K562 (cell line): Measurements from ENCODE around the gene SAE1. TPM values are rescaled to one million over a fixed set of nuclear protein-coding genes. Genes with fewer than 3 reads are reported as not detected.

ENCODE experiments used
- CAMTA2 ChIP-seq: fragments of 250-450 bp; sonication (Bioruptor Pico); conservative IDR thresholded peaks from 2 replicates; pipeline ENCODE4 v1.5.1; 2022
- CBFA2T2 ChIP-seq: fragments of 450-650 bp; conservative IDR thresholded peaks from 2 replicates; pipeline ENCODE4 v1.6.1; 2017; ENCODE audit warnings: mild to moderate bottlenecking
- DDX20 ChIP-seq: fragments of 450-650 bp; IDR thresholded peaks from 2 replicates; pipeline ENCODE4 v1.6.1; 2016; ENCODE audit warnings: missing genetic modification characterization, low read depth, mild to moderate bottlenecking, missing compliant biosample characterization, moderate library complexity
- MED1 ChIP-seq: sonication (generic); formaldehyde crosslinking; IDR thresholded peaks from 2 replicates; pipeline ENCODE4 v1.8.1; 2023; ENCODE audit warnings: missing genetic modification reagents, borderline replicate concordance
- MTA2 ChIP-seq: fragments of 450-650 bp; IDR thresholded peaks from 2 replicates; pipeline ENCODE4 v1.6.1; 2016; ENCODE audit warnings: low read depth
- MTF1 ChIP-seq: fragments of 250-450 bp; sonication (Bioruptor Pico); IDR thresholded peaks from 2 replicates; pipeline ENCODE4 v1.9.0; 2021; ENCODE audit warnings: moderate library complexity, mild to moderate bottlenecking, inconsistent platforms, borderline replicate concordance
- NR0B1 ChIP-seq: fragments of 450-650 bp; IDR thresholded peaks from one replicate; pipeline ENCODE4 v1.6.1; 2018; ENCODE audit warnings: mild to moderate bottlenecking, moderate library complexity; ENCODE audit not compliant: partially characterized antibody
- PATZ1 ChIP-seq: fragments of 250-450 bp; sonication (Bioruptor Pico); IDR thresholded peaks from 2 replicates; pipeline ENCODE4 v1.5.0; 2020; ENCODE audit warnings: mild to moderate bottlenecking, borderline replicate concordance
- PPARD ChIP-seq: fragments of 250-450 bp; sonication (Bioruptor Pico); IDR thresholded peaks from 2 replicates; pipeline ENCODE4 v1.8.0; 2022; ENCODE audit warnings: inconsistent platforms, mild to moderate bottlenecking, moderate library complexity
- PRMT5 ChIP-seq: sonication (generic); formaldehyde crosslinking; IDR thresholded peaks from 2 replicates; pipeline ENCODE4 v1.5.0; 2020; ENCODE audit warnings: missing genetic modification reagents
- RB1 ChIP-seq: fragments of 450-650 bp; IDR thresholded peaks from 2 replicates; pipeline ENCODE4 v1.6.1; 2017; ENCODE audit warnings: low read depth, mild to moderate bottlenecking
- RNF2 ChIP-seq: sonication (generic); IDR thresholded peaks from 2 replicates; pipeline ENCODE4 v1.6.1; 2016
- SLC30A9 ChIP-seq: fragments of 250-450 bp; sonication (Bioruptor Pico); IDR thresholded peaks from 2 replicates; pipeline ENCODE4 v1.8.0; 2022; ENCODE audit warnings: mild to moderate bottlenecking, moderate library complexity
- SNIP1 ChIP-seq: fragments of 450-650 bp; IDR thresholded peaks from 2 replicates; pipeline ENCODE4 v1.7.1; 2017; ENCODE audit warnings: low read depth, mild to moderate bottlenecking
- SRSF3 ChIP-seq: fragments of 200-400 bp; formaldehyde crosslinking; IDR thresholded peaks from 2 replicates; pipeline ENCODE4 v1.6.1; 2016; ENCODE audit warnings: mild to moderate bottlenecking, low read length, moderate library complexity; ENCODE audit not compliant: insufficient read depth
- TEAD4 ChIP-seq, 2 experiments: sonication (generic) in 1 of 2; formaldehyde crosslinking in 1 of 2; IDR thresholded peaks; 2 replicates each; pipeline versions ENCODE4 v1.6.1 to v1.8.0; 2012 to 2022; ENCODE audit warnings: borderline replicate concordance in 1 of 2, inconsistent platforms in 1 of 2, low read length in 1 of 2, mild to moderate bottlenecking in 1 of 2, missing genetic modification reagents in 1 of 2
- YY1 ChIP-seq, 3 experiments: IDR thresholded peaks; 2 replicates each; pipeline ENCODE4 v1.6.1; 2011; ENCODE audit warnings: low read length in 2 of 3, mild to moderate bottlenecking in 2 of 3, moderate library complexity in 2 of 3, borderline replicate concordance in 1 of 3, control low read depth in 1 of 3, low read depth in 1 of 3; ENCODE audit not compliant: insufficient read depth in 3 of 3, insufficient replicate concordance in 2 of 3, control insufficient read depth in 1 of 3, insufficient read length in 1 of 3; ENCODE audit errors: extremely low read depth in 1 of 3
- ZBTB9 ChIP-seq: fragments of 450-650 bp; formaldehyde crosslinking; IDR thresholded peaks from 2 replicates; pipeline ENCODE4 v1.4.0; 2020; ENCODE audit warnings: mild to moderate bottlenecking, moderate library complexity
- ZC3H11A ChIP-seq: IDR thresholded peaks from 2 replicates; pipeline ENCODE4 v1.6.1; 2012; ENCODE audit warnings: low read depth, low read length, improper control_type of control experiment
- ZC3H4 ChIP-seq: sonication (generic); formaldehyde crosslinking; IDR thresholded peaks from 2 replicates; pipeline ENCODE4 v1.9.0; 2021; ENCODE audit warnings: missing genetic modification reagents, borderline replicate concordance
- ZFP36 ChIP-seq: fragments of 150-350 bp; IDR thresholded peaks from 2 replicates; pipeline ENCODE4 v1.6.1; 2018; ENCODE audit warnings: low read length, low read depth; ENCODE audit not compliant: partially characterized antibody
- ZNF121 ChIP-seq: sonication (generic); formaldehyde crosslinking; conservative IDR thresholded peaks from 2 replicates; pipeline ENCODE4 v1.8.0; 2022; ENCODE audit warnings: missing genetic modification reagents
- ZNF143 ChIP-seq: sonication (generic); formaldehyde crosslinking; IDR thresholded peaks from 2 replicates; pipeline ENCODE4 v1.9.0; 2022; ENCODE audit warnings: mild to moderate bottlenecking, missing genetic modification reagents
- ZNF232 ChIP-seq: sonication (generic); formaldehyde crosslinking; IDR thresholded peaks from 2 replicates; pipeline ENCODE4 v1.8.0; 2022; ENCODE audit warnings: mild to moderate bottlenecking, missing genetic modification reagents
- ZNF57 ChIP-seq: fragments of 450-650 bp; formaldehyde crosslinking; IDR thresholded peaks from 2 replicates; pipeline ENCODE4 v1.4.0; 2020; ENCODE audit warnings: mild to moderate bottlenecking, moderate library complexity
- ZNF75A ChIP-seq: fragments of 450-650 bp; formaldehyde crosslinking; IDR thresholded peaks from 2 replicates; pipeline ENCODE4 v1.4.0; 2020; ENCODE audit warnings: mild to moderate bottlenecking
- ZNF77 ChIP-seq: fragments of 250-450 bp; sonication (Bioruptor Pico); IDR thresholded peaks from 2 replicates; pipeline ENCODE4 v1.5.0; 2020
- polyA plus RNA-seq, 8 experiments: library from polyadenylated mRNA; depleted of rRNA in 4 of 8; stranded (reverse) in 5 of 8; unstranded in 3 of 8; fragments of >200 nt; fragmentation: Nextera tagmentation in 2 of 8; fragmentation: Illumina TruSeq in 1 of 8; extraction: Ambion mirVana in 2 of 8; extraction: Trizol in 1 of 8; gene quantifications; 2 replicates each; pipeline versions ENCODE4 v1.2.1 to v1.2.3, GENCODE V29; 2011 to 2014; ENCODE audit warnings: inconsistent platforms in 1 of 8, missing spikeins in 1 of 8
- total RNA-seq, 7 experiments: library from RNA; depleted of rRNA in 6 of 7; stranded (reverse); fragments of >200 nt in 6 of 7; fragmentation: Illumina TruSeq in 2 of 7; extraction: Trizol in 2 of 7; gene quantifications; 2 replicates each; pipeline versions ENCODE4 v1.2.1 to v1.2.3, GENCODE V29; 2011 to 2021; ENCODE audit warnings: low replicate concordance in 1 of 7

Gene SAE1
- total and polyA plus RNA-seq, 9 of the 15 experiments (the other 6 are each of a cell fraction or from before 2014, with no cell fraction given), result 82.8 to 299 (median 217) TPM

GRCh38 chr19:47099576-47100050 is 31.0 kb upstream of the SAE1 start (continued):
- TF ChIP-seq ZBTB9 (CRISPR knock-in tag), result no peak
- no peak for TF ChIP-seq SRSF3
- TF ChIP-seq PRMT5 (CRISPR knock-in tag), result no peak
- no peak for TF ChIP-seq ZNF232 (CRISPR knock-in tag)
- no peak for TF ChIP-seq PATZ1
- peak in 1 of 3 experiments; percentile 46 for TF ChIP-seq YY1 (IDR thresholded peaks at IDR 0.05; ENCODE audit: borderline replicate concordance in 1 of 3, control insufficient read depth in 1 of 3, extremely low read depth in 1 of 3, insufficient read depth in 3 of 3, insufficient read length in 1 of 3, insufficient replicate concordance in 2 of 3, low read depth in 1 of 3, low read length in 2 of 3)
- no peak for TF ChIP-seq ZNF57 (CRISPR knock-in tag)
- TF ChIP-seq ZNF75A (CRISPR knock-in tag), result no peak
- no peak for TF ChIP-seq NR0B1
- no peak for TF ChIP-seq ZC3H4
- TF ChIP-seq SNIP1, result no peak
- no peak for TF ChIP-seq CAMTA2 (CRISPR knock-in tag)
- no peak for TF ChIP-seq SLC30A9
- TF ChIP-seq ZFP36, result no peak
- no peak for TF ChIP-seq RNF2
- TF ChIP-seq ZC3H11A, result no peak
- TF ChIP-seq RB1, result no peak
- TF ChIP-seq ZNF77 (CRISPR knock-in tag), result no peak
- TF ChIP-seq MTF1 (CRISPR knock-in tag), result no peak
- peak; percentile 19; the same call in 1 of the 2 replicates for TF ChIP-seq CBFA2T2
- TF ChIP-seq DDX20 (tag), result no peak
- TF ChIP-seq ZNF143 (CRISPR knock-in tag), result no peak
- no peak for TF ChIP-seq PPARD (CRISPR knock-in tag)
- TF ChIP-seq MED1 (CRISPR knock-in tag), result no peak
- TF ChIP-seq TEAD4 (IDR thresholded peaks at IDR 0.05; ENCODE audit: low read length), result peak; percentile 45
- no peak for TF ChIP-seq TEAD4 (CRISPR knock-in tag; IDR thresholded peaks at IDR 0.05; ENCODE audit: borderline replicate concordance)
- TF ChIP-seq ZNF121, result no peak
- TF ChIP-seq MTA2, result no peak
